ENCODE results near the gene CFAP107.
"Not testable (repeated sequence)": the region's sequence is repeated elsewhere in the genome, so short reads cannot be mapped to it uniquely, and the experiment has no call there.

Gene CFAP107

GRCh38 chr1:12774801-12775345, 28.9 kb downstream of the CFAP107 start:
- Histone ChIP-seq H3K27me3 (replicated peaks; ENCODE audit: control insufficient read depth, insufficient read depth, low read length, poor library complexity, severe bottlenecking) (no peaks in the 10 kb centered on the region), H3K4me3 (ENCODE audit: insufficient read depth, low read depth, low read length, poor library complexity, severe bottlenecking) (no peak overlapping the region), H3K36me3 (ENCODE audit: control insufficient read depth, insufficient read depth, low read length) (no peaks in the 10 kb centered on the region), H3K27ac (ENCODE audit: insufficient read depth, low read length, poor library complexity, severe bottlenecking) (no peak overlapping the region), H3K9me3 (ENCODE audit: control insufficient read depth, low read length) (no peaks in the 10 kb centered on the region), H3K4me1 (ENCODE audit: control insufficient read depth, insufficient read depth, low read length, poor library complexity, severe bottlenecking) (no peaks in the 10 kb centered on the region)
- no peak for DNase-seq

GRCh38 chr1:12775443-12775842, 29.4 kb downstream of the CFAP107 start:
- no peaks in the 10 kb centered on the region for H3K36me3 ChIP-seq (ENCODE audit: control insufficient read depth, insufficient read depth, low read length)
- no peaks in the 10 kb centered on the region for H3K27me3 ChIP-seq (replicated peaks; ENCODE audit: control insufficient read depth, insufficient read depth, low read length, poor library complexity, severe bottlenecking)
- H3K4me3 ChIP-seq (ENCODE audit: insufficient read depth, low read depth, low read length, poor library complexity, severe bottlenecking) = no peak overlapping the region
- no peaks in the 10 kb centered on the region for H3K4me1 ChIP-seq (ENCODE audit: control insufficient read depth, insufficient read depth, low read length, poor library complexity, severe bottlenecking)
- DNase-seq = no peak
- H3K27ac ChIP-seq (ENCODE audit: insufficient read depth, low read length, poor library complexity, severe bottlenecking) = no peak overlapping the region
- no peaks in the 10 kb centered on the region for H3K9me3 ChIP-seq (ENCODE audit: control insufficient read depth, low read length)

DNA sequence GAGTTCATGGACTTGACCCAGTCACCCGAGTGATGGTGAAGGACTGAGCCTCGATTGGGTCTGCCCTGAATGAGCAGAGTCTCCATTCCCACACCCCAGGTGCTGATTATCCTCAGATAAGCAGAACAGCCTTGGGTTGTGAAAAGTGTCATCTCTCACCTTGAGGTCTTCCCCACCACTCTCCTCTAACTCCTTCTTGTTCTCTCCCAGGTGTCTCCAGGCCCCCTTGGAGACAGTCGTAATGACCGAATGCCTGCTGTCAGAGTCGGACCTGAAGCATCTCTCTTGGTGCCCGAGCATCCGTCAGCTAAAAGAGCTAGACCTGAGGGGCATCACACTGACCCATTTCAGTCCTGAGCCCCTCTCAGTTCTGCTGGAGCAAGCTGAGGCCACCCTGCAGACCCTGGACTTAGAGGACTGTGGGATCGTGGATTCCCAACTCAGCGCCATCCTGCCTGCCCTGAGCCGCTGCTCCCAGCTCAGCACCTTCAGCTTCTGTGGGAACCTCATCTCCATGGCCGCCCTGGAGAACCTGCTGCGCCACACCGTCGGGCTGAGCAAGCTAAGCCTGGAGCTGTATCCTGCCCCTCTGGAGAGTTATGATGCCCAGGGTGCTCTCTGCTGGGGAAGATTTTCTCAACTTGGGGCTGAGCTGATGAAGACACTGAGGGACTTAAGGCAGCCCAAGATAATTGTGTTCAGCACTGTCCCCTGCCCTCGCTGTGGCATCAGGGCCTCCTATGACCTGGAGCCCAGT, 31.0 kb downstream of the CFAP107 start:
- no peak overlapping the region for H3K27ac ChIP-seq (ENCODE audit: insufficient read depth, low read length, poor library complexity, severe bottlenecking)
- no peaks in the 10 kb centered on the region for H3K9me3 ChIP-seq (ENCODE audit: control insufficient read depth, low read length)
- H3K36me3 ChIP-seq (ENCODE audit: control insufficient read depth, insufficient read depth, low read length) = no peaks in the 10 kb centered on the region
- no peak overlapping the region for H3K4me3 ChIP-seq (ENCODE audit: insufficient read depth, low read depth, low read length, poor library complexity, severe bottlenecking)
- H3K4me1 ChIP-seq (ENCODE audit: control insufficient read depth, insufficient read depth, low read length, poor library complexity, severe bottlenecking) = no peaks in the 10 kb centered on the region
- no peaks in the 10 kb centered on the region for H3K27me3 ChIP-seq (replicated peaks; ENCODE audit: control insufficient read depth, insufficient read depth, low read length, poor library complexity, severe bottlenecking)
- no peak for DNase-seq

DNA sequence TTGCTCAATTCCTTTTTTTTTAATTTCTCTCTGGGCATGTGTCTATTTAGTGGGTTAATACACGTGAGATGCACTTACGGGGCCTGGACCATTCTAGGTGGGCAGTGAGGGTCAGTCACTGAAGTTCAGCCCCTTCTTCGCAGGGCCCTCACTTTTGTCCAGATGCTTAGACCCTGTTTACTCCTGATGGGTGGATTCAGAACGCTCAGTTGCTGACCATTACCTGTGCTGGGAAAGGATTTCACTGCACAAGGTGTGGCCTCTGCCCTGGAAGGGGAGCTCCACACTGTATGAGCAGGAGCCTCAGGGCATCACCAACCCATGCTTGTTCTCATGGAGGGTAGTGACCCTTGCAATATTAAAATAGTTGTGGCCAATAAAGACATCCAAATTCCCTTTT, 32.1 kb downstream of the CFAP107 start:
- H3K27me3 ChIP-seq (replicated peaks; ENCODE audit: control insufficient read depth, insufficient read depth, low read length, poor library complexity, severe bottlenecking) = no peaks in the 10 kb centered on the region
- H3K9me3 ChIP-seq (ENCODE audit: control insufficient read depth, low read length) = no peaks in the 10 kb centered on the region
- H3K4me1 ChIP-seq (ENCODE audit: control insufficient read depth, insufficient read depth, low read length, poor library complexity, severe bottlenecking) = no peaks in the 10 kb centered on the region
- DNase-seq = no peak
- no peaks in the 10 kb centered on the region for H3K36me3 ChIP-seq (ENCODE audit: control insufficient read depth, insufficient read depth, low read length)
- no peak overlapping the region for H3K27ac ChIP-seq (ENCODE audit: insufficient read depth, low read length, poor library complexity, severe bottlenecking)
- no peak overlapping the region for H3K4me3 ChIP-seq (ENCODE audit: insufficient read depth, low read depth, low read length, poor library complexity, severe bottlenecking)

GRCh38 chr1:12778907-12779306, 32.9 kb downstream of the CFAP107 start:
- no peak overlapping the region for H3K27ac ChIP-seq (ENCODE audit: insufficient read depth, low read length, poor library complexity, severe bottlenecking)
- no peak overlapping the region for H3K4me3 ChIP-seq (ENCODE audit: insufficient read depth, low read depth, low read length, poor library complexity, severe bottlenecking)
- no peaks in the 10 kb centered on the region for H3K4me1 ChIP-seq (ENCODE audit: control insufficient read depth, insufficient read depth, low read length, poor library complexity, severe bottlenecking)
- H3K27me3 ChIP-seq (replicated peaks; ENCODE audit: control insufficient read depth, insufficient read depth, low read length, poor library complexity, severe bottlenecking) = no peaks in the 10 kb centered on the region
- no peaks in the 10 kb centered on the region for H3K36me3 ChIP-seq (ENCODE audit: control insufficient read depth, insufficient read depth, low read length)
- H3K9me3 ChIP-seq (ENCODE audit: control insufficient read depth, low read length) = no peaks in the 10 kb centered on the region
- no peak for DNase-seq

- not testable (repeated sequence) for H3K36me3 ChIP-seq (ENCODE audit: control insufficient read depth, insufficient read depth, low read length); H3K27ac ChIP-seq (ENCODE audit: insufficient read depth, low read length, poor library complexity, severe bottlenecking); H3K27me3 ChIP-seq (replicated peaks; ENCODE audit: control insufficient read depth, insufficient read depth, low read length, poor library complexity, severe bottlenecking); H3K9me3 ChIP-seq (ENCODE audit: control insufficient read depth, low read length); H3K4me1 ChIP-seq (ENCODE audit: control insufficient read depth, insufficient read depth, low read length, poor library complexity, severe bottlenecking); DNase-seq; H3K4me3 ChIP-seq (ENCODE audit: insufficient read depth, low read depth, low read length, poor library complexity, severe bottlenecking)
These were observed 35.5 kb downstream of the CFAP107 start for GRCh38 chr1:12781488-12781887.

- H3K27me3 ChIP-seq (replicated peaks; ENCODE audit: control insufficient read depth, insufficient read depth, low read length, poor library complexity, severe bottlenecking); H3K4me1 ChIP-seq (ENCODE audit: control insufficient read depth, insufficient read depth, low read length, poor library complexity, severe bottlenecking); H3K4me3 ChIP-seq (ENCODE audit: insufficient read depth, low read depth, low read length, poor library complexity, severe bottlenecking); H3K27ac ChIP-seq (ENCODE audit: insufficient read depth, low read length, poor library complexity, severe bottlenecking); H3K9me3 ChIP-seq (ENCODE audit: control insufficient read depth, low read length); DNase-seq; H3K36me3 ChIP-seq (ENCODE audit: control insufficient read depth, insufficient read depth, low read length): not testable (repeated sequence)
These were observed 37.8 kb downstream of the CFAP107 start for GRCh38 chr1:12783783-12784182.

GRCh38 chr1:12784729-12785128, 38.7 kb downstream of the CFAP107 start:
- not testable (repeated sequence) for H3K9me3 ChIP-seq (ENCODE audit: control insufficient read depth, low read length)

GRCh38 chr1:12791097-12791496, 45.1 kb downstream of the CFAP107 start, which contains the start of gene PRAMEF1:
PRAMEF1 (plus strand) TSS chr1:12791397; CDS start chr1:12793228, 1,831 bp downstream.
- H3K4me1 ChIP-seq (ENCODE audit: control insufficient read depth, insufficient read depth, low read length, poor library complexity, severe bottlenecking); H3K9me3 ChIP-seq (ENCODE audit: control insufficient read depth, low read length); H3K36me3 ChIP-seq (ENCODE audit: control insufficient read depth, insufficient read depth, low read length); H3K4me3 ChIP-seq (ENCODE audit: insufficient read depth, low read depth, low read length, poor library complexity, severe bottlenecking); H3K27ac ChIP-seq (ENCODE audit: insufficient read depth, low read length, poor library complexity, severe bottlenecking); H3K27me3 ChIP-seq (replicated peaks; ENCODE audit: control insufficient read depth, insufficient read depth, low read length, poor library complexity, severe bottlenecking); DNase-seq: not testable (repeated sequence)

More at GRCh38 chr1:12784729-12785128, 38.7 kb downstream of the CFAP107 start:
- H3K27me3 ChIP-seq (replicated peaks; ENCODE audit: control insufficient read depth, insufficient read depth, low read length, poor library complexity, severe bottlenecking); H3K36me3 ChIP-seq (ENCODE audit: control insufficient read depth, insufficient read depth, low read length); H3K4me1 ChIP-seq (ENCODE audit: control insufficient read depth, insufficient read depth, low read length, poor library complexity, severe bottlenecking); H3K27ac ChIP-seq (ENCODE audit: insufficient read depth, low read length, poor library complexity, severe bottlenecking); DNase-seq; H3K4me3 ChIP-seq (ENCODE audit: insufficient read depth, low read depth, low read length, poor library complexity, severe bottlenecking): not testable (repeated sequence)

DNA sequence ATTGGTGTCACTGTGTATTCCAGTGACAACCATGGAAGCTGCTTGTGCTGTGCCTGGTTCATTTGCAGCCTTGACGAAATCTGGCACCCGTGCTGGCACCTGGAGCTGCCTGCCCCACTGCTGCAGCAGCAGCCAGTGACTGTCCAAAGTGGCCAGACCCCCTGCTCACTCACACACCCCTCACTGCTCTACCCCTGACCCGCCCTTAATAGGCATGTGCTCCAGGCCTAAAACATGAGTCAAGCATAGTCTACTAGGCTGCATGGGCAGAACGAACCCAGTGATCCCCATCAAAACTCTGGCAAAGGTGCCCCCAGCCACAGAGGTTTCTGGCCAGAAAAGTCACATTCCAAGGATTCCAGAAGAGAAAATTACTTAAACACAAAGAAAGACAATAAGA, 52.9 kb downstream of the CFAP107 start:
- Histone ChIP-seq H3K27me3 (replicated peaks; ENCODE audit: control insufficient read depth, insufficient read depth, low read length, poor library complexity, severe bottlenecking) (no peaks in the 10 kb centered on the region), H3K4me1 (ENCODE audit: control insufficient read depth, insufficient read depth, low read length, poor library complexity, severe bottlenecking) (no peaks in the 10 kb centered on the region), H3K4me3 (ENCODE audit: insufficient read depth, low read depth, low read length, poor library complexity, severe bottlenecking) (no peak overlapping the region), H3K27ac (ENCODE audit: insufficient read depth, low read length, poor library complexity, severe bottlenecking) (no peak overlapping the region), H3K36me3 (ENCODE audit: control insufficient read depth, insufficient read depth, low read length) (no peaks in the 10 kb centered on the region), H3K9me3 (ENCODE audit: control insufficient read depth, low read length) (no peaks in the 10 kb centered on the region)
- DNase-seq = no peak

Data from effector memory CD4-positive, alpha-beta T cell (primary cell).